NCI-H446 treated with DMSO at 0.1 percent for 48 hours (cell line): Measurements from ENCODE around the gene HLA-DMB.

Source experiments
- DNase-seq: peaks from one replicate; lab custom pipeline; 2025; lab: John Stamatoyannopoulos, UW

HLA-DMB gene

GRCh38 chr6:32940656-32941213 is at the start of gene HLA-DMB:
TSS of gene HLA-DMB (minus strand) at chr6:32941028. CDS start at chr6:32940807, 221 bp downstream.
- DNase-seq, result peak; percentile 29

- DNase-seq, result no peak
These were observed 48.5 kb upstream of the HLA-DMB start for GRCh38 chr6:32989368-32989767.

GRCh38 chr6:32984622-32985389 is 44.0 kb upstream of the HLA-DMB start:
- DNase-seq, result peak; percentile 69

GRCh38 chr6:32983964-32984621 is 43.3 kb upstream of the HLA-DMB start:
- no peak for DNase-seq

- no peak for DNase-seq
These were observed 42.6 kb upstream of the HLA-DMB start for GRCh38 chr6:32983493-32983848.

GRCh38 chr6:32982702-32983492 is 42.1 kb upstream of the HLA-DMB start:
- no peak for DNase-seq

- no peak for DNase-seq
These were observed 41.4 kb upstream of the HLA-DMB start for GRCh38 chr6:32982084-32982701.

GRCh38 chr6:32980488-32981038 is 39.7 kb upstream of the HLA-DMB start:
- no peak for DNase-seq

- no peak for DNase-seq
These were observed 39.1 kb upstream of the HLA-DMB start for GRCh38 chr6:32979720-32980487.

GRCh38 chr6:32977953-32978324 is 37.1 kb upstream of the HLA-DMB start:
- no peak for DNase-seq

GRCh38 chr6:32977272-32977952 is 36.6 kb upstream of the HLA-DMB start:
- no peak for DNase-seq

- no peak for DNase-seq
These were observed 35.7 kb upstream of the HLA-DMB start for GRCh38 chr6:32976334-32977069.

- no peak for DNase-seq
These were observed 35.1 kb upstream of the HLA-DMB start for GRCh38 chr6:32975886-32976285.

GRCh38 chr6:32974541-32975308 is 33.9 kb upstream of the HLA-DMB start:
- DNase-seq, result no peak

GRCh38 chr6:32974016-32974333 is 33.1 kb upstream of the HLA-DMB start:
- no peak for DNase-seq

GRCh38 chr6:32973144-32974015 is 32.6 kb upstream of the HLA-DMB start:
- DNase-seq, result no peak

GRCh38 chr6:32972353-32973143 is 31.7 kb upstream of the HLA-DMB start:
- DNase-seq, result no peak
